Esophagus (tissue), 2 donors: Measurements from ENCODE around the gene GSKIP. TPM values are rescaled to one million over a fixed set of nuclear protein-coding genes. Genes with fewer than 3 reads are reported as not detected.
A peak's percentile ranks its signal among the peaks of the same experiment; 100 is the strongest.

Source experiments
- H3K27ac ChIP-seq, 2 donors: one replicate each; pipeline ENCODE4 v1.5.1; 2013; ENCODE audit warnings: low read depth in 2 of 2, mild to moderate bottlenecking in 2 of 2, inconsistent platforms in 1 of 2, low read length in 1 of 2, moderate library complexity in 1 of 2
- H3K27me3 ChIP-seq, 2 donors: one replicate each; pipeline ENCODE4 v1.6.1; 2013; ENCODE audit warnings: low read length in 2 of 2, control low read depth in 1 of 2, mild to moderate bottlenecking in 1 of 2; ENCODE audit not compliant: insufficient read depth in 2 of 2, control insufficient read depth in 1 of 2
- H3K36me3 ChIP-seq, 2 donors: one replicate each; pipeline ENCODE4 v1.6.1; 2013; ENCODE audit warnings: low read length in 1 of 2; ENCODE audit not compliant: control insufficient read depth in 2 of 2, insufficient read depth in 2 of 2
- H3K4me1 ChIP-seq, 2 donors: one replicate each; pipeline ENCODE4 v1.6.1; 2013; ENCODE audit warnings: low read length in 1 of 2; ENCODE audit not compliant: control insufficient read depth in 2 of 2, insufficient read depth in 2 of 2
- H3K4me3 ChIP-seq, 2 donors: one replicate each; pipeline ENCODE4 v1.5.1; 2013; ENCODE audit warnings: low read length in 2 of 2, mild to moderate bottlenecking in 2 of 2, low read depth in 1 of 2, moderate library complexity in 1 of 2
- H3K9me3 ChIP-seq, 2 donors: one replicate each; pipeline ENCODE4 v1.6.1; 2013; ENCODE audit warnings: mild to moderate bottlenecking in 2 of 2, low read depth in 1 of 2, low read length in 1 of 2, moderate library complexity in 1 of 2; ENCODE audit not compliant: control insufficient read depth in 2 of 2, insufficient read depth in 1 of 2
- WGBS, 2 donors: extraction: QIAGEN DNeasy Blood & Tissue Kit; methylation state at CpG; one replicate each; pipeline ENCODE4 v1.1.7; 2013; 5-methylcytosine and 5-hydroxymethylcytosine counted together
- polyA plus RNA-seq, 2 donors: library from polyadenylated mRNA; stranded (reverse); fragments of 200-250 nt; gene quantifications; one replicate each; pipeline ENCODE4 v1.2.3, GENCODE V29; 2013
- donor health status: healthy with polysubstance abuse.
- donor health status: Bipolar disorder and iron deficiency.

The GSKIP gene
- polyA plus RNA-seq, 2 donors, result 18.1 to 41.5 TPM

DNA sequence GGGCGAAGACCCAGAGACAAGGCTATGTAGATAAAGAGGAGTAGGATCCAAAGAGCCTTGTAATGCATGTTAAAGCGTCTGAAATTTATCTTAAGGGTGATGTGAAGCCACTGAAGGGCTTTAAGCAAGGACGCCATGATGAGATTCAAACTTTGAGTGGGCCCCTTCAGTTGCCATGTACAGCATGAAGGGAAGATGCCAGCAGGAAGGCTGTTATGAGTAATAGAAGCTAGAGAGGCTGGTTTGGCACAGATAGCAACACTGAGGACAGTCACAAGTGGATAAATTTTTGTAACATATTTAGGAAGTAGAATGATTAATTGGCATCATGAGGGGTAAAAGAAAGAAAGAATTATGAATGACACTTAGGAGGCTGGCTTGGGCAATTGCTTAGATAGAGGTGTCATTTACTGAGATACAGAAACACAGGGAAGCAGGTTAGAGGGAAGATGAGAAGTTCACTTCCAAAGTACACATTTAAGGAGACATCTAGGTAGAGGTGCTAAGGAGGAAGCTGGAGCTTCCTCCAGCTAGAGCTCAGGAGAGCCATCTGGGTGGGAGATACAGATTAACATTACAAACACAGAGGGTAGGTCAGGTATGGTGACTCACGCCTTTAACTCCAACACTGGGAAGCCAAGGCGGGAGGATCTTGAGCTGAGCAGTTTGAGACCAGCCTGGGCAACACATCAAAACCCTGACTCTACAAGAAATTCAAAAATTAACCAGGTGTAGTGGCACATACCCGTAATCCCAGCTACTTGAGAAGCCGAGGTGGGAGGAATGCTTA, 13.8 kb upstream of the GSKIP start:
- H3K27ac ChIP-seq, result peak overlapping the region in 1 of 2 donors; percentile 34
- peaks cover 0 to 4% of the 10 kb centered on the region in 2 donors for H3K4me1 ChIP-seq
- no peaks in the 10 kb centered on the region for H3K36me3 ChIP-seq
- H3K9me3 ChIP-seq, result no peaks in the 10 kb centered on the region
- H3K4me3 ChIP-seq, result no peak overlapping the region
- H3K27me3 ChIP-seq, result no peaks in the 10 kb centered on the region
- 76 to 79% methylated on average over 7 of the region's 7 CpGs for WGBS, 2 donors

DNA sequence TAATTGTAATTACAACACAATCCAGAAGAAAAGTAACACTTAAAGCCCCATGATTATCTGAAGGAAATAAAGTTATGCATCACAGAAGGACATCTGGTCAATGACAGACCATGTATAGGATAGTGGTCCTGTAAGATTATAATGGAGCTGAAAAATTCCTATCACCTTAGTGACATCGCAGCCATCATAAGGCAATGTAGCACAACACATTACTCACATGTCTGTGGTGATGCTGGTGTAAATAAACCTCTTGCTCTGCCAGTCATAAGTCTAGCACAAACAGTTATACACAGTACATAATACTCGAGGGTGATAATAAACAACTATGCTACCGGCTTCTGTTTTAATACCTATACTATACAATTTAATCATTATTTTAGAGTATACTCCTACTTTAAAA, 11.3 kb upstream of the GSKIP start:
- peaks cover 0 to 4% of the 10 kb centered on the region in 2 donors for H3K4me1 ChIP-seq
- H3K4me3 ChIP-seq, result no peak overlapping the region
- 82 to 84% methylated on average over 3 of the region's 3 CpGs for WGBS, 2 donors
- no peaks in the 10 kb centered on the region for H3K27me3 ChIP-seq
- H3K36me3 ChIP-seq, result no peaks in the 10 kb centered on the region
- no peak overlapping the region for H3K27ac ChIP-seq
- no peaks in the 10 kb centered on the region for H3K9me3 ChIP-seq

DNA sequence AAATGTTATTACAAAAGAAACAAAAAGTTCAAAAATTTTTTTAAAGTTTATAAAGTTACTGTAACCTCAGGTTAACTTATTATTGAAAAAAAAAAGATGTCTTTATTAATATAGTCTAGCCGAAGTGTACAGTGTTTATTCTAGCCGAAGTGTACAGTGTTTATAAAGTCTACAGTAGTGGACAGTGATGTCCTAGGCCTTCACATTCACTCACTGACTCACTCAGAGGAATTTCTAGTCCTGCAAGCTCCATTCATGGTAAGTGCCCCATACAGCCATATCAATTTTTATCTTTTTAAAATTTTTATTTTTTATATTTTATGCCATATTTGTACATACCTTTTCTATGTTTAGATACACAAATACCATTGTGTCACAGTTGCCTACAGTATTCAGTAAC, 10.6 kb upstream of the GSKIP start:
- Histone ChIP-seq H3K27ac (no peak overlapping the region), H3K9me3 (no peaks in the 10 kb centered on the region), H3K27me3 (no peaks in the 10 kb centered on the region), H3K4me3 (no peak overlapping the region), H3K4me1 (peaks cover 0 to 4% of the 10 kb centered on the region in 2 donors), H3K36me3 (no peaks in the 10 kb centered on the region)
- WGBS, 2 donors, result 60 to 70% methylated on average over 2 of the region's 2 CpGs

DNA sequence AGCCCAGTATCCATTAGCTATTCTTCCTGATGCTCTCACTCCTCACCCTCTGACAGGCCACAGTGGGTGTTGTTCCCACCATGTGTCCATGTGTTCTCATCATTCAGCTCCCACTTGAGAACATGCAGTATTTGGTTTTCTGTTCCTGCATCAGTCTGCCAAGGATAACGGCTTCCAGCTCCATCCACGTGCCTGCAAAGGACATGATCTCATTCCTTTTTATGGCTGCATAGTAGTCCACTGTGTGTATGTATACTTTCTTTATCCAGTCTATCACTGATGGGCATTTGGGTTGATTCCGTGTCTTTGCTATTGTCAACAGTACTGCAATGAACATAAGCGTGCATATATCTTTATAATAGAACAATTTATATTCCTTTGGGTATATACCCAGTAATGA, 9.1 kb upstream of the GSKIP start:
- H3K4me3 ChIP-seq, result no peak overlapping the region
- 93 to 95% methylated on average over 4 of the region's 4 CpGs for WGBS, 2 donors
- H3K36me3 ChIP-seq, result no peaks in the 10 kb centered on the region
- peaks cover 0 to 1% of the 10 kb centered on the region in 2 donors for H3K4me1 ChIP-seq
- H3K27ac ChIP-seq, result no peak overlapping the region
- no peaks in the 10 kb centered on the region for H3K27me3 ChIP-seq
- no peaks in the 10 kb centered on the region for H3K9me3 ChIP-seq

DNA sequence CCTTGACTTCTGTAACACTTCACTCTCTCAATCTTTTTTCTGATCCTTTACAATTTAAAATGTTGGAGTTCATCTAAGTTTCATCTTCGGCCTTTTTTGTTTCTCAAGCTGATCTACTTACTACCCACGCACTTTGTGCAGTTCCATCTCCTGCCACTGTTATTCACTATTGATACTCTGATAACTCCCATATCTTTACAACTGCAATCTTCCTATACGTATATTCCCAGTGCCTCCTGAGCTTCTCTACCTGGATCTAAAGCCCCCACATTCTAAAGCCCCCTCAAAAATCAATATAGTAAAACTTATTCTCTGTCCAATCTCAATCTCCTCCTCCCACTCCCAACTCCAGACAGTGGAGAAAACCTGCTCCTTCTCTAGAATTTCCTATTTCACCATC, 6.1 kb upstream of the GSKIP start:
- no peaks in the 10 kb centered on the region for H3K9me3 ChIP-seq
- no peaks in the 10 kb centered on the region for H3K36me3 ChIP-seq
- H3K4me1 ChIP-seq, result peaks cover 0 to 2% of the 10 kb centered on the region in 2 donors
- H3K27ac ChIP-seq, result no peak overlapping the region
- WGBS, 2 donors, result 87 to 93% methylated on average over 3 of the region's 3 CpGs
- H3K27me3 ChIP-seq, result no peaks in the 10 kb centered on the region
- no peak overlapping the region for H3K4me3 ChIP-seq

DNA sequence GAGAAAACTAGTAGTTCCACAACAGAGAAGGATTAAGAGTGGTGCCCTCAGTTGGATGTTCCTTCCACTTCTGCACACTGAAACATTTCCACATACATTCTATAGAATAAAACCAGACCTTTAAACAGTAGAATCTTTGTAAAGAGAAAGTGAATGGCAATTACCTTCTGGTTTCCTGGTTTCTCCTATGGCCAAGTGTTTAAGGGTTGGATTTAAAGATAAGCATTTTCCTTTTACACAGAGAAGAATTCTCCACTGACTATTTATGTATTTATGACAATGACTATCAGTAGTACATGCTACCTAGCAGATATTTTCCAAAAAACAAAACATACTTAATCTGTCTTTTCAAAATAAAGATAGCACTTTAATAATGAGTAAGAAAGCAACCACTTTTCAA, 3.4 kb upstream of the GSKIP start:
- no peak overlapping the region for H3K4me3 ChIP-seq

DNA sequence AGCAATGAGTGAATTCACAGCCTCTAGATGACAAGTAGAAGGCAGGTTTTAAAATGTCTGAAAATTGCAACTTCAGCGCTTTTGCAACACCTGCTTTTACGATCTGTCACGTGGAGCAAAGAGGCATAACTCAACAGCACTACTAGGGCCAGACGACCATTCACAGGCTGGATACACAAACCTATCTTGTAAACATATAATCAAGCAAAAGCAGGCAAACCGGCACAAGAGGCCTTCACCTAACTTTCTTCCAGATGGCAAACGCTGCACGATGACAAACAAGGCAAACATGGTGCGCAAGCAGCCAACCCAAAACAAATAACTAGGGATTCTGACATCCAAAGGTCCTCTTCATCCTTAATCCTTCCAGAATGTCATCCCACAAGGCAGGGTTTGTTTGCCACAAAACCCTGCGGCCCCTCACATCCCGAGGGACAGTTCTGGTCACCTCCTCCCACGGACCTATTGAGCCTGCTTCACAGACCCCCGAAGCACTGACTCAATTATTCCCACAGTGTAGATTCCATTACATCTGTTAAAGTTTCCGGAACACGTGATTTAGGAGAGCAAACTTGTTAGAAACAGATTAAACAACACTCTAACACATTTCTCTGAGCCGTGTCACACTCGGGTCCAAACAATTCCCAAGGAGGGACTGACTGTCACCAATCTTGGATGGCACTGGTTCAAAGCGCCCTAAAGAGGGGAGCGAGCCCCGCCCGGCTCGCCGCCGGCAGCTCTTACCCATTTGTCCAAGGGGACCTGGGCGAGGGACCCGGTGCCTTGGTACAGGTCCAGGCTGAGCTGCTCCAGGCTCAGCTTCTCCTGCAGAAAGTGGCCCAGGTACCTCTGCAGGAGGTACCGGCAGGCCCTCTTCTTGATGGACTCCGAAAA, 1.0 kb upstream of the GSKIP start:
- H3K27ac ChIP-seq, result peak overlapping the region; percentile 93 to 97
- no peaks in the 10 kb centered on the region for H3K36me3 ChIP-seq
- 0 to 1% methylated on average over 27 of the region's 27 CpGs for WGBS, 2 donors
- H3K27me3 ChIP-seq, result no peaks in the 10 kb centered on the region
- H3K4me1 ChIP-seq, result peaks cover 0 to 5% of the 10 kb centered on the region in 2 donors
- H3K4me3 ChIP-seq, result peak overlapping the region; percentile 84 to 86
- H3K9me3 ChIP-seq, result no peaks in the 10 kb centered on the region

More for the DNA sequence above, 3.4 kb upstream of the GSKIP start:
- Histone ChIP-seq H3K27me3 (no peaks in the 10 kb centered on the region), H3K9me3 (no peaks in the 10 kb centered on the region), H3K4me1 (peaks cover 0 to 5% of the 10 kb centered on the region in 2 donors), H3K36me3 (no peaks in the 10 kb centered on the region), H3K27ac (no peak overlapping the region)

DNA sequence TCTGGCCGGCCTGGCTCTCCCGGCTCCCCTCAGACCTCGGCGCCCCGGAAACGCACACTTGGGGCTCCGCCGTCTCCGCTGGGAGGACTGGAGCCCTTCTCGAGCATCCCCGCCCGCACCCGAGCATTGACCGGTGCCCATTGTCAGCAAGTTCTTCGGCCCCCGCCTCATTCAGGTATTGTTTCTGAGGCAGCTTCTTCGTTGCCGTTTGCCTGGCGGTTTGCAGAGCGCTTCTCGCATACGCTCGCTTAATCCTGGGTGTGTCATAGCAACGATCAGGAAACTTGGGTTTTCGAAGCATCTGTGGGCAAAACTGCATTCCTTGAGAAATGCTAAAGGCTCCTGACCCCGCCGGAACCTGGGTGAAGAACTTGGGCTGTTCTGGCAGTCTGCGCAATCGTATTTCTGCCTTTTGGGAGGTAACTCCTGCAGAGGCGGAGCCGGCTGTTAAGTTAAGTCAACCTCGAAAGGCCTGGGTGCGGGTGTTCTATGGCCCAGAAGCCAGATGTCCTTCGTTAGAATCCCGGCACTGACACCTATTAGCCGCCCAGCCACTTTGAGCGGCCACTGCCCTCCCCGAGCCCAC, 518 bp downstream of the GSKIP start:
- Histone ChIP-seq H3K36me3 (no peaks in the 10 kb centered on the region), H3K4me3 (peak overlapping the region; percentile 83 to 93), H3K4me1 (peaks cover 0 to 5% of the 10 kb centered on the region in 2 donors), H3K9me3 (no peaks in the 10 kb centered on the region), H3K27me3 (no peaks in the 10 kb centered on the region), H3K27ac (peak overlapping the region; percentile 93)
- 0 to 1% methylated on average over 30 to 38 of the region's 38 CpGs for WGBS, 2 donors

DNA sequence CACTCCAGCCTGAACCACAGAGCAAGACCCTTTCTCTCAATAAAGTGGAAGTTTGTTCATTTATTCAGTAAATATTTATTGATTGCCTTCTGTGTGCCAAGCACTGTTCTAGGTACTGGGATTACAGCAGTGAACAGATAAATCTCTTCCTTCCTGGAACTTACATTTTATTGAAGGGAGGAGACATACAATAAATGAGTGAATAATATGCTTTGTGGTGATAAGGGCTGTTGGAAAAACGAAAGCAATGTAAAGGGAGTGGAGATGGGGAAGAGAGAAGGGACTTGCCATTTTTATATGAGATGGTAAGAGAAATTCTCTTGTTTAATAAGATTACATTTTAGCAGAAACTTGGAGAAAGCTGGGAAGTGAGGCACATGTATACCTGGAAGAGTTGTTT, 1.6 kb downstream of the GSKIP start:
- H3K36me3 ChIP-seq, result no peaks in the 10 kb centered on the region
- H3K9me3 ChIP-seq, result no peaks in the 10 kb centered on the region
- 53 to 57% methylated on average over 1 of the region's 1 CpG for WGBS, 2 donors
- no peak overlapping the region for H3K27ac ChIP-seq
- H3K27me3 ChIP-seq, result no peaks in the 10 kb centered on the region
- peak overlapping the region in 1 of 2 donors; percentile 83 for H3K4me3 ChIP-seq
- H3K4me1 ChIP-seq, result peaks cover 0 to 5% of the 10 kb centered on the region in 2 donors
